Measurements from ENCODE around the gene WAS.
"Not testable (repeated sequence)": the region's sequence is repeated elsewhere in the genome, so short reads cannot be mapped to it uniquely, and the experiment has no call there.

Gene WAS

GRCh38 chrX:48688531-48689150 is 5.0 kb downstream of the WAS start:
- no peak for DNase-seq

GRCh38 chrX:48689208-48689920 is 5.8 kb downstream of the WAS start:
- DNase-seq, result no peak

GRCh38 chrX:48691746-48692145 is 8.1 kb downstream of the WAS start:
- not testable (repeated sequence) for DNase-seq

- DNase-seq, result no peak
Measured at GRCh38 chrX:48694776-48695533, 11.4 kb downstream of the WAS start.

GRCh38 chrX:48695534-48695896 is 11.9 kb downstream of the WAS start:
- no peak for DNase-seq

- DNase-seq, result no peak
Measured at GRCh38 chrX:48695925-48696300, 12.3 kb downstream of the WAS start.

- DNase-seq, result peak; percentile 41
Measured at GRCh38 chrX:48696301-48696908, 12.8 kb downstream of the WAS start, which contains the start of gene SUV39H1. TSS of gene SUV39H1 (plus strand) at chrX:48696734. CDS start at chrX:48696785, 51 bp downstream.

GRCh38 chrX:48696909-48697727 is 13.5 kb downstream of the WAS start:
- DNase-seq, result peak; percentile 6

- no peak for DNase-seq
Measured at GRCh38 chrX:48698306-48698705, 14.7 kb downstream of the WAS start.

- DNase-seq, result no peak
Measured at GRCh38 chrX:48700246-48700645, 16.6 kb downstream of the WAS start.

- no peak for DNase-seq
Measured at GRCh38 chrX:48700951-48701653, 17.5 kb downstream of the WAS start.

GRCh38 chrX:48702032-48702431 is 18.4 kb downstream of the WAS start:
- no peak for DNase-seq

GRCh38 chrX:48702716-48703115 is 19.1 kb downstream of the WAS start:
- no peak for DNase-seq

- DNase-seq, result no peak
Measured at GRCh38 chrX:48703228-48703627, 19.6 kb downstream of the WAS start.

GRCh38 chrX:48703642-48704481 is 20.3 kb downstream of the WAS start:
- DNase-seq, result no peak

GRCh38 chrX:48705871-48706270 is 22.3 kb downstream of the WAS start:
- DNase-seq, result no peak

GRCh38 chrX:48709522-48710112 is 26.0 kb downstream of the WAS start:
- DNase-seq, result no peak

GRCh38 chrX:48711162-48711928 is 27.7 kb downstream of the WAS start:
- no peak for DNase-seq

- no peak for DNase-seq
Measured at GRCh38 chrX:48711929-48712505, 28.4 kb downstream of the WAS start.

All from NCI-H2029 treated with DMSO at 0.1 percent for 48 hours (cell line).